Measurements from ENCODE around the gene SF3B1.
"Not testable (repeated sequence)": the region's sequence is repeated elsewhere in the genome, so short reads cannot be mapped to it uniquely, and the experiment has no call there.

SF3B1 gene

GRCh38 chr2:197433780-197434438 is 919 bp downstream of the SF3B1 start:
- DNase-seq (ENCODE audit: low read depth in 1 of 2, low spot score in 1 of 2), result no peak

GRCh38 chr2:197432527-197432926 is 2.3 kb downstream of the SF3B1 start:
- DNase-seq (ENCODE audit: low read depth in 1 of 2, low spot score in 1 of 2), result not testable (repeated sequence)

DNA sequence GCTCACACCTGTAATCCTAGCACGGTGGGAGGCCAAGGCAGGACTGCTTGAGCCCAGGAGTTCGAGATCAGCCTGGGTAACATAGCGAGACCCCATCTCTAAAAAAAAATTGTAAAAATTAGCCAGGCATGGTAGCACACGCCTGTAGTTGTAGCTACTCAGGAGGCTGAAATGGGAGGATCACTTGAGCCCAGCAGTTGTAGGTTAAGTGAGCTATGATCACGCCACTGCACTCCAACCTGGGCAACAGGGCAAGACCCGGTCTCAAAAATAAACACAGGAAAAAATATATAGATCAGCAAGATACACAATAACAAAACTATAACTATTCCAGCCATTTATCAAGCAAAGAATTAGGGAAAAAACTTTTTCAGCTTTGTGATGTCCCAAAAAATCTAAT is 3.0 kb downstream of the SF3B1 start:
- DNase-seq (ENCODE audit: low read depth in 1 of 2, low spot score in 1 of 2), result no peak

DNA sequence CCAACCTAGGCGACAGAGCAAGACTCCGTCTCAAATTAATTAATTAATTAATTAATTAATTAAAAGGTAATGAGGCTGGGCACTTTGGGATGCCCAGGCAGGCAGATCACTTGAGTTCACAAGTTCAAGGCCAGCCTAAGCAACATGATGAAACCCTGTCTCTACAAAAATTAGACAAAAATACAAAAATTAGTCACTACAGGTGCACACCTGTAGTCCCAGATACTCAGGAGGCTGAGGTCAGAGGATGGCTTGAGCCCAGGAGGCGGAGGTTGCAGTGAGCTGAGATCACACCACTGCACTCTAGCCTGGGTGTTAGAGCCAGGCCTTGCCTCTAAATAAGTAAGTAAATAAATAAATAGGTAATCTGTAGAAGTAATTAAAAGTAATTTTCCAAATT is 6.8 kb downstream of the SF3B1 start:
- no peak for DNase-seq (ENCODE audit: low read depth in 1 of 2, low spot score in 1 of 2)

DNA sequence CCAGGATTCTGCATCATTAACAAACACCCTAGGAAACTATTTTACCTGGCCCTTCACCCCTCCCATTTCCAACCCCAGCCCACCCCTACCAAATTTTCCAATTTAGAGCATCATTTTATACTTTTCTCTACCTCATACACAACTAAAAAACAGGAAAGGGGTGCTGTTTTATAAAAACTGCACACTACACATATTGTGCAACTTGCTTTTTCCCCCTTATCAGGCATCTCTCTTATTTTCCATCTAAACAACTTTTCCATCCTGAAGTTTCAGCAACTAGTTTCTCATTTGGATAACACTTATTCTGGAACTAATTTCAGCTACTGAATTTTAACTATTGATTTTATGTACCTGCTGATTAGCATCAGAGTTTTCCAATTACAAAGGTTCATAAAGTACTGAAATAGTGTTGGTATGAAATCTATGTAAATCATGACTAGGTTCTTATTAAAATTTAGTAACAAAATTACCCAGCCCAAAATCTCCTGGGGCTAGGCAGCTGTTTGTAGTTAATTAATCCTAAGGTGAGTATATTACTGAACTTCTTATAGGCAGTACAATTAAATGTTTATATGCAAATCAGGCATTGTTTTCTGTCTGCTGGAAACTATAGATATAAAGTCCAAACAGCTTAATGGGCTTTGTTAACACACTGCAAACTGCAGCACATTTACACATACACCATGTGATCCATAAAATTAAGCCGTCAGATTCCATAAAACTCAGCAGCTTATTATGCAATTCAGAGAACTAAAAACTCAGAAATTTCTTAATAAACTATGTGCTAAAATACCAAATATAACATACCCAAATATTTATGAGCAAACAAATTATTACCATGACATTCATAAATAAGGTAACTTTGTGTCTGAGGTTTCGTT is 7.9 kb downstream of the SF3B1 start:
- no peak for DNase-seq (ENCODE audit: low read depth in 1 of 2, low spot score in 1 of 2)

DNA sequence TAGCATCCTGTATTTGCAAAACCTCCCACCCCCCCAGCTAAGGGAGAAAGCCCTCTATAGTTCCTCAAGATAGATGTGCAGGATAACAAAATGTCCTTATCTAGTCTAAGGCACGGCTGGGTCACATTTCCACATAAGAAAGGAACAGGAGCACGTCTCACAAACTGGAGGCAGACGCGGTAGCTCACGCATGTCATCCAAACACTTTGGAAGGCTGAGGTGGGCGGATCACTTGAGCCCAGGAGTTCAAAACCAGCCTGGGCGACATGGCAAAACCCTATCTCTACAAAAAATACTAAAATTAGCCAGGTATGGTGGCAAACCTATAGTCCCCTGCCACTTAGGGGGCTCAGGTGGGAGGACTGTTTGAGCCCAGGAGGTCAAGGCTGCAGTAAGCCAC is 9.3 kb downstream of the SF3B1 start:
- no peak for DNase-seq (ENCODE audit: low read depth in 1 of 2, low spot score in 1 of 2)

DNA sequence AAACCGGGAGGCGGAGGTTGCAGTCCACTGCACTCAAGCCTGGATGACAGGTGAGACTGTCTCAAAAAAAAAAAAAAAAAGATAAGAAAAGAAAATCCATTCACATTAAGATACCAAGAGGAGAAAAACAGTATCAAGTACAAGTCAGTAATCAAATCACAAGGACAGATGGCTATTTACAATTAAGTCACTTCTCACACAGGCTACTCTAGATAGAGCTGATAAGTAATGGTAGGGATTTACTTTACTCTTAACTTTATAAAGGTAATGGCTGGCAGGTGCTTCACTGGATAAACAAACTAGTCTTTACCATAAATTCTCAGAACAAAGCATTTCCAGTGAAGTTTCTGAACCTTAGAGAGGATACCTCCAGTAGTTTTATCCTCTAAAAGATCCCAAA is 11.5 kb downstream of the SF3B1 start:
- no peak for DNase-seq (ENCODE audit: low read depth in 1 of 2, low spot score in 1 of 2)

GRCh38 chr2:197419438-197419837 is 15.4 kb downstream of the SF3B1 start:
- no peak for DNase-seq (ENCODE audit: low read depth in 1 of 2, low spot score in 1 of 2)

DNA sequence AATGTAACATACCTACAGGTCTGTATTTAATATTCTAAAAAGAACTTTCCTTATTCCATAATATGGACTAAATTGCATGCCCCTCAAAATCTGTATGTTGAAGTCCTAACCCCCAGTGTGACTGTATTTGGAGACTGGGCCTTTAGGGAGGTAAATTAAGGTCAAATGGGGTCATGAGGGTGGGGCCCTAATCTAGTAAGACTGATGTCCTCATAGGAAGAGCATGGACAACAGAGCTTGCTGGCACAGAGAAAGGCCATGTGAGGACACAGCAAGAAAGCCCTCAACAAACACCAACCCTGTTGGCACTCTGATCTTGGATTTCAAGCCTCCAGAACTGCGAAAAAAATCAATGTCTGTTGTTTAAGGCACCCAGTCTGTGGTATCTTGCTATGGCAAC is 18.6 kb downstream of the SF3B1 start:
- no peak for DNase-seq (ENCODE audit: low read depth in 1 of 2, low spot score in 1 of 2)

GRCh38 chr2:197414515-197414914 is 20.3 kb downstream of the SF3B1 start:
- DNase-seq (ENCODE audit: low read depth in 1 of 2, low spot score in 1 of 2), result no peak

- no peak for DNase-seq (ENCODE audit: low read depth in 1 of 2, low spot score in 1 of 2)
Observed at GRCh38 chr2:197414039-197414438, 20.8 kb downstream of the SF3B1 start.

- no peak for DNase-seq (ENCODE audit: low read depth in 1 of 2, low spot score in 1 of 2)
Observed at GRCh38 chr2:197405582-197405981, 29.2 kb downstream of the SF3B1 start.

DNA sequence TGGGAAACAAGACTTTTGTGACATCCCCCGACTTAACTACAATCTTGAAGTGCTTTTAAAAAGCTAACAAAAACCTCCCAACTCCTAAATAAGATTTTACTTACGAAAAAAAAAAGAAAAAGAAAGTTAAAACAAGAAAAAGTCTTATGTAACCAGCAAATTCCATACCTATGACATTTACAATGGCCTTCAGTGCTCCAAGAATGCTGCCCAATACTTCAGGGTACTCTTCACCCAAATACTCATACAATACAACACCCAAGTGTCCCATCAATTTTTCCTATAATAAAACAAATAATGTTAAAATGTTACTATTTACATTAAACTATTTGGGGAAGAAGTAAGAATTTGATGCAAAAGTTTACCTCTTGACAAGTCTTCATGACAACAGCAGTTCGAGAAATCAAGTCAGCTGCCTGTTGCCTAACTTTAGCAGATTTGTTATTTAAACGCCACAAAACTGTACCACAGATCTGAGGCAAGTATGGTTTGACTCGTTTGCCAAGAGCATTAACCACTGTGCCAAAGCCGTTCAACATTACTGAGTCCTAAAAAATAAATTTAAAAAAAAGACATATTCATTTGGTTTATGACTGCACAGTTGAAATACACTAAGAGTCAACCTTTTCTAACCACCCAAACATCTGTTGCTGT is 34.8 kb downstream of the SF3B1 start:
- DNase-seq (ENCODE audit: low read depth in 1 of 2, low spot score in 1 of 2), result no peak

DNA sequence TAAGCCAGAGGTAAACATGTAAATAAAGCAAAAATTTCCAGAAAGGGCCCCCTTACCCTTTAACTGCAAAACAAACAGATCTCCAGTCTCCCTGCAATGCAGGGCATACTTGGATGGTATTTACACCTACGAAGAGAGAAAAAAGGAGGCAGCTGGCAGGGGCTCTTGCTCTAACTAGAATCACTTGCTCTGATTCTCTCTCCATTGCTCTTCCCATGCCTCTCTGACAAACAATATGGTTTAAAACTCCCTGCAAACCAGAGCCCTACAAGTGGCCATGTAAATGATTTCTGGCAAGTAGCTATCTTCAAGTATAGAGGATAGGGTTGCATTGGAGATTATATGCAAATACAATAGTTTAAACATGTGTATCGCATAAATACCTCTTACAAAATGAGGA is 35.9 kb downstream of the SF3B1 start:
- DNase-seq (ENCODE audit: low read depth in 1 of 2, low spot score in 1 of 2), result no peak

GRCh38 chr2:197391220-197391717 is 43.6 kb downstream of the SF3B1 start:
- DNase-seq (ENCODE audit: low read depth in 1 of 2, low spot score in 1 of 2), result no peak

- DNase-seq (ENCODE audit: low read depth in 1 of 2, low spot score in 1 of 2), result no peak
Observed at GRCh38 chr2:197388866-197389587, 45.8 kb downstream of the SF3B1 start.

GRCh38 chr2:197387179-197387578 is 47.6 kb downstream of the SF3B1 start:
- DNase-seq (ENCODE audit: low read depth in 1 of 2, low spot score in 1 of 2), result no peak

DNA sequence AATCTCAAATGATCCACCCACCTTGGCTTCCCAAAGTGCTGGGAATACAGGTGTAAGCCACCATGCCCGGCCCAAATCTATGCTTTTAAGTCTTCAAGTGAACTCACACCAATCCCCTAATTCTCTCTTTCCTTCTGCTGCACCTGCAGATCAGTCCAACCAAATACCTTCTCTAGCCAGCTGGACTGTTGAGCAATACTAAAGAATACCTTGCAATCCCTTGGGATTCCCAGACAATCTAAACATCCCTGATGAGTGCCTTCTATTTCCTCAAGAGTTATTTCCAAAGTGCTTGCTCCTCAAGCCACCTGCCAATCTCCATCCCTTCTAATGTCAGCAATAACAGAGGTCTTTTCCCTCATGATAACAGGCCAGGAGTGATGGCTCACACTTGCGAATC is 48.6 kb downstream of the SF3B1 start:
- DNase-seq (ENCODE audit: low read depth in 1 of 2, low spot score in 1 of 2), result no peak

- no peak for DNase-seq (ENCODE audit: low read depth in 1 of 2, low spot score in 1 of 2)
Observed at GRCh38 chr2:197383825-197384224, 51.0 kb downstream of the SF3B1 start.

GRCh38 chr2:197381641-197382040 is 53.2 kb downstream of the SF3B1 start:
- no peak for DNase-seq (ENCODE audit: low read depth in 1 of 2, low spot score in 1 of 2)

DNA sequence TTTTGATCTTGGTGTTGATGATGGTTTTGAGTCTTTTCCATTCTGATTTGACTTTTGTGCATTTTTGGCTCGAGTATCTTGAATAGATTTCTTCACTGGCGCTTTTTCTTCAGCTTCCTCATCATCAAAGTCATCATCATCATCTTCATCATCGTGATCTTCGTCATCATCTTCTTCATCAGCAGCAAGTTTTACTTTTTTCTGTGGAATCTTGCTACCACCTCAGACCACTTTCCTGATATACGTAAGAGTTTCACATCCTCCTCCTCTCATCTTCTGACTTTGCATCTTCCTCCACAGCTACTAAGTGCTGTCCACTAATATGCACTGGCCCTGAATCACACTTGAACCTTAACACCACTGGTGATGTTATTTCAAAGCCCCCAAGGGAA is 54.9 kb downstream of the SF3B1 start:
- DNase-seq (ENCODE audit: low read depth in 1 of 2, low spot score in 1 of 2), result not testable (repeated sequence)

All from activated T-helper 1 cell treated with anti-CD3 and anti-CD28 coated beads, Interleukin-2, amount 50 U/mL, for 16 hours (primary cell).